SK-N-SH (cell line): ENCODE results near the gene TMEM151A.

Experiments
- FOXM1 ChIP-seq: IDR thresholded peaks from 2 replicates; pipeline ENCODE4 v1.4.0; 2012; ENCODE audit warnings: low read depth, mild to moderate bottlenecking
- JUND ChIP-seq: IDR thresholded peaks from 2 replicates; pipeline ENCODE4 v1.4.0; 2012
- MXI1 ChIP-seq: IDR thresholded peaks from 2 replicates; pipeline ENCODE4 v1.6.1; 2012; ENCODE audit warnings: mild to moderate bottlenecking, low read depth, low read length, improper control_type of control experiment
- POLR2AphosphoS5 ChIP-seq: IDR thresholded peaks from 2 replicates; pipeline ENCODE4 v1.6.1; 2012; ENCODE audit warnings: low read depth, low read length
- RXRA ChIP-seq: IDR thresholded peaks from 2 replicates; pipeline ENCODE4 v1.4.0; 2012; ENCODE audit warnings: low read depth, mild to moderate bottlenecking, borderline replicate concordance
- TF ChIP-seq, protein P1 (sequence below): fragments of 200-600 bp; sonication (generic); IDR thresholded peaks from 2 replicates; pipeline ENCODE4 v1.6.1; 2017; ENCODE audit warnings: antibody characterized with exemption, mild to moderate bottlenecking, moderate library complexity
- TF ChIP-seq, protein P2 (sequence below): IDR thresholded peaks from 2 replicates; pipeline ENCODE4 v1.6.1; 2012; ENCODE audit warnings: mild to moderate bottlenecking, low read depth, low read length, moderate library complexity
- TF ChIP-seq, protein P3 (sequence below): IDR thresholded peaks from 2 replicates; pipeline ENCODE4 v1.4.0; 2012; ENCODE audit warnings: low read depth

DNA sequence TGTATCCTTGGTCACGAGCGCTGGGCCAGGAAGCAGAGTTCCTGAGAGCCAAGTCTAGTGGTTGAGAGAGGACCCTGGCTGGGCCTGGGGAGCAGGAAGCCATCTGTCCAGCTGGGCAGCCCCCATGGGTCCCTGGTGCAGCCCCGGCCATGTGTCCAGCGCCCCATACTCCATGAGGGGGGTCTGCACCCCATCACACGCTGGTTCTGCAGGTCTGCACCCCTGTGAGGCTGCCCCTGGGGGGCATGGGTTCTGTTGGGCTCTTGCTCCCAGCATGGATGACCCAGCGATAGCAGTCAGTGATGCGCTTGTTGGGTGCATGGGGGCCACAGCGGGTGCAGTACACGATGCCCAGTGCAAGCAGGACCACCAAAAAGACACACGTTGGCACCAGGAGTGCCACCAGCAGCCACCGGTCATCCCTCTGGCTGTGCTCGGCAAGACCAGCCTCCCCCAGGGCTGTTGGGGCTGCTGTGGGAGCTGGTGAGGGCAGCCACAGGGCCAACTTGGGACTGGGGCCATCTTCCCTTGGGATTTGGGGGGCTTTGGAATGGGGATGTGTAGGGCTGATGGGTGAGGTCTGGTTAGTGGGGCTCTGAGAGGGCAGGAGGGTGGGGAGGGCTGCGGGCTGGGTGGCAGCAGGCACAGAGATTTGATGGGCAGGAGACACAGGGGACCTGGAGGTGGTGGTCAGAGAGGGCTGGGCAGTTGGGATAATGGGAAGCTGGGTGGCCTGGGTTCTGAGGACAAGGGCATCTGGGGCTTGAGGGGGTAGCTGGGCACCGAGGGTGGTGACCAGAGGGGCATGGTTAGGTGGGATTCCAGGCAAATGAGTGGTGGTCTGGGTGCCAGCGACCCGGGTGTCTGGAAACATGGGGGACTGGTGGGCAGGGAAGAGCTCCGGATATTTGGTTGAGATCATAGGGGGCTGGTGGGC is 23.1 kb downstream of the TMEM151A start:
- TF ChIP-seq, protein P1, sequence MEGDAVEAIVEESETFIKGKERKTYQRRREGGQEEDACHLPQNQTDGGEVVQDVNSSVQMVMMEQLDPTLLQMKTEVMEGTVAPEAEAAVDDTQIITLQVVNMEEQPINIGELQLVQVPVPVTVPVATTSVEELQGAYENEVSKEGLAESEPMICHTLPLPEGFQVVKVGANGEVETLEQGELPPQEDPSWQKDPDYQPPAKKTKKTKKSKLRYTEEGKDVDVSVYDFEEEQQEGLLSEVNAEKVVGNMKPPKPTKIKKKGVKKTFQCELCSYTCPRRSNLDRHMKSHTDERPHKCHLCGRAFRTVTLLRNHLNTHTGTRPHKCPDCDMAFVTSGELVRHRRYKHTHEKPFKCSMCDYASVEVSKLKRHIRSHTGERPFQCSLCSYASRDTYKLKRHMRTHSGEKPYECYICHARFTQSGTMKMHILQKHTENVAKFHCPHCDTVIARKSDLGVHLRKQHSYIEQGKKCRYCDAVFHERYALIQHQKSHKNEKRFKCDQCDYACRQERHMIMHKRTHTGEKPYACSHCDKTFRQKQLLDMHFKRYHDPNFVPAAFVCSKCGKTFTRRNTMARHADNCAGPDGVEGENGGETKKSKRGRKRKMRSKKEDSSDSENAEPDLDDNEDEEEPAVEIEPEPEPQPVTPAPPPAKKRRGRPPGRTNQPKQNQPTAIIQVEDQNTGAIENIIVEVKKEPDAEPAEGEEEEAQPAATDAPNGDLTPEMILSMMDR: no peak
- no peak for TF ChIP-seq FOXM1
- TF ChIP-seq, protein P2, sequence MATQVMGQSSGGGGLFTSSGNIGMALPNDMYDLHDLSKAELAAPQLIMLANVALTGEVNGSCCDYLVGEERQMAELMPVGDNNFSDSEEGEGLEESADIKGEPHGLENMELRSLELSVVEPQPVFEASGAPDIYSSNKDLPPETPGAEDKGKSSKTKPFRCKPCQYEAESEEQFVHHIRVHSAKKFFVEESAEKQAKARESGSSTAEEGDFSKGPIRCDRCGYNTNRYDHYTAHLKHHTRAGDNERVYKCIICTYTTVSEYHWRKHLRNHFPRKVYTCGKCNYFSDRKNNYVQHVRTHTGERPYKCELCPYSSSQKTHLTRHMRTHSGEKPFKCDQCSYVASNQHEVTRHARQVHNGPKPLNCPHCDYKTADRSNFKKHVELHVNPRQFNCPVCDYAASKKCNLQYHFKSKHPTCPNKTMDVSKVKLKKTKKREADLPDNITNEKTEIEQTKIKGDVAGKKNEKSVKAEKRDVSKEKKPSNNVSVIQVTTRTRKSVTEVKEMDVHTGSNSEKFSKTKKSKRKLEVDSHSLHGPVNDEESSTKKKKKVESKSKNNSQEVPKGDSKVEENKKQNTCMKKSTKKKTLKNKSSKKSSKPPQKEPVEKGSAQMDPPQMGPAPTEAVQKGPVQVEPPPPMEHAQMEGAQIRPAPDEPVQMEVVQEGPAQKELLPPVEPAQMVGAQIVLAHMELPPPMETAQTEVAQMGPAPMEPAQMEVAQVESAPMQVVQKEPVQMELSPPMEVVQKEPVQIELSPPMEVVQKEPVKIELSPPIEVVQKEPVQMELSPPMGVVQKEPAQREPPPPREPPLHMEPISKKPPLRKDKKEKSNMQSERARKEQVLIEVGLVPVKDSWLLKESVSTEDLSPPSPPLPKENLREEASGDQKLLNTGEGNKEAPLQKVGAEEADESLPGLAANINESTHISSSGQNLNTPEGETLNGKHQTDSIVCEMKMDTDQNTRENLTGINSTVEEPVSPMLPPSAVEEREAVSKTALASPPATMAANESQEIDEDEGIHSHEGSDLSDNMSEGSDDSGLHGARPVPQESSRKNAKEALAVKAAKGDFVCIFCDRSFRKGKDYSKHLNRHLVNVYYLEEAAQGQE: no peak
- TF ChIP-seq POLR2AphosphoS5: no peak
- no peak for TF ChIP-seq JUND
- TF ChIP-seq RXRA: no peak
- TF ChIP-seq, protein P3, sequence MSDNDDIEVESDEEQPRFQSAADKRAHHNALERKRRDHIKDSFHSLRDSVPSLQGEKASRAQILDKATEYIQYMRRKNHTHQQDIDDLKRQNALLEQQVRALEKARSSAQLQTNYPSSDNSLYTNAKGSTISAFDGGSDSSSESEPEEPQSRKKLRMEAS: no peak
- no peak for TF ChIP-seq MXI1
